Osteoblast (primary cell): ENCODE data around the gene XYLT2. TPM values are rescaled to one million over a fixed set of nuclear protein-coding genes. Genes with fewer than 3 reads are reported as not detected.

Source experiments
- DNase-seq: peaks from one replicate; pipeline ENCODE4 v3.0.0; 2011; ENCODE audit warnings: low spot score, mixed read lengths; ENCODE audit not compliant: insufficient read length; ENCODE audit errors: missing footprints
- H2AFZ ChIP-seq: 2 replicates; pipeline ENCODE4 v1.6.0; 2011; ENCODE audit warnings: mild to moderate bottlenecking, low read length
- H3K27ac ChIP-seq: 2 replicates; pipeline ENCODE4 v1.5.1; 2011; ENCODE audit warnings: mild to moderate bottlenecking, low read depth, low read length, moderate library complexity
- H3K27me3 ChIP-seq: 2 replicates; pipeline ENCODE4 v1.6.0; 2012; ENCODE audit warnings: mild to moderate bottlenecking, control low read depth, inconsistent platforms, low read length, moderate library complexity; ENCODE audit not compliant: insufficient read depth
- H3K36me3 ChIP-seq: 2 replicates; pipeline ENCODE4 v1.5.1; 2011; ENCODE audit warnings: mild to moderate bottlenecking, low read length, control low read depth, moderate library complexity; ENCODE audit not compliant: insufficient read depth
- H3K4me1 ChIP-seq: 2 replicates; pipeline ENCODE4 v1.5.1; 2011; ENCODE audit warnings: mild to moderate bottlenecking, low read length, control low read depth, moderate library complexity; ENCODE audit not compliant: insufficient read depth
- H3K4me2 ChIP-seq: 2 replicates; pipeline ENCODE4 v1.6.0; 2011; ENCODE audit warnings: mild to moderate bottlenecking, low read length; ENCODE audit not compliant: insufficient read depth
- H3K4me3 ChIP-seq: fragments of 200-600 bp; sonication (generic); 3 replicates; pipeline ENCODE4 v1.5.1; 2012; ENCODE audit warnings: mild to moderate bottlenecking, low read length, inconsistent platforms; ENCODE audit not compliant: insufficient read depth
- H3K79me2 ChIP-seq: 2 replicates; pipeline ENCODE4 v1.6.0; 2012; ENCODE audit warnings: mild to moderate bottlenecking, low read length, control low read depth, inconsistent platforms; ENCODE audit not compliant: insufficient read depth
- H3K9me3 ChIP-seq: 2 replicates; pipeline ENCODE4 v1.5.1; 2011; ENCODE audit warnings: low read depth, low read length, control low read depth
- H4K20me1 ChIP-seq: 2 replicates; pipeline ENCODE4 v1.6.0; 2012; ENCODE audit warnings: mild to moderate bottlenecking, low read length, control low read depth; ENCODE audit not compliant: insufficient read depth
- total RNA-seq: library from RNA; depleted of rRNA; stranded (reverse); fragments of >200 nt; gene quantifications from 2 replicates; pipeline ENCODE4 v1.2.3, GENCODE V29; 2012
- TF ChIP-seq, protein P1 (sequence below): IDR thresholded peaks from 2 replicates; pipeline ENCODE4 v1.5.1; 2011; ENCODE audit warnings: mild to moderate bottlenecking, low read depth, low read length, moderate library complexity; ENCODE audit errors: extremely low read depth

Gene XYLT2
- total RNA-seq, 1 donor, result 40.5 TPM

DNA sequence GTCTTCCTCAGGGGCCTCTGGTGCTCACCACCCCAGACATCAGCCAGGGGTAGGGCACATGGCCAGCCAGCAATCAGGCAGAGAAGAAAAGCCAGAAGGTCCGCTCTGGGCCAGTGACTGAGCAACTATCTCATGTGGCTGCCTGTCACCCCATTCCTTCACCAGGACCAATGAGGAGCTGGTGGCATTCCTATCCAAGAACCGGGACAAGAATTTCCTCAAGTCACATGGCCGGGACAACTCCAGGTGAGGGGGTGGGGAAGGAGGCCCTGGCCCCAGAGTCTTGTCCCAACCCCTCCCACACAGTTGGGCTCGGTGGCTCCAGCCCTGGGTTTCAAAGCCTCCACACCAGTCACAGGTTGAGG lies 9.4 kb downstream of the XYLT2 start:
- no peak overlapping the region for H3K4me2 ChIP-seq
- H3K4me1 ChIP-seq, result no peaks in the 10 kb centered on the region
- peak; percentile 59 for DNase-seq
- H3K27me3 ChIP-seq, result no peaks in the 10 kb centered on the region
- no peak overlapping the region for H3K27ac ChIP-seq
- no peak overlapping the region for H2AFZ ChIP-seq
- no peak overlapping the region for H3K4me3 ChIP-seq
- peaks cover 31% of the 10 kb centered on the region for H3K79me2 ChIP-seq
- peaks cover 54% of the 10 kb centered on the region for H4K20me1 ChIP-seq
- H3K36me3 ChIP-seq, result peaks cover 73% of the 10 kb centered on the region
- H3K9me3 ChIP-seq, result no peaks in the 10 kb centered on the region
- TF ChIP-seq, protein P1, sequence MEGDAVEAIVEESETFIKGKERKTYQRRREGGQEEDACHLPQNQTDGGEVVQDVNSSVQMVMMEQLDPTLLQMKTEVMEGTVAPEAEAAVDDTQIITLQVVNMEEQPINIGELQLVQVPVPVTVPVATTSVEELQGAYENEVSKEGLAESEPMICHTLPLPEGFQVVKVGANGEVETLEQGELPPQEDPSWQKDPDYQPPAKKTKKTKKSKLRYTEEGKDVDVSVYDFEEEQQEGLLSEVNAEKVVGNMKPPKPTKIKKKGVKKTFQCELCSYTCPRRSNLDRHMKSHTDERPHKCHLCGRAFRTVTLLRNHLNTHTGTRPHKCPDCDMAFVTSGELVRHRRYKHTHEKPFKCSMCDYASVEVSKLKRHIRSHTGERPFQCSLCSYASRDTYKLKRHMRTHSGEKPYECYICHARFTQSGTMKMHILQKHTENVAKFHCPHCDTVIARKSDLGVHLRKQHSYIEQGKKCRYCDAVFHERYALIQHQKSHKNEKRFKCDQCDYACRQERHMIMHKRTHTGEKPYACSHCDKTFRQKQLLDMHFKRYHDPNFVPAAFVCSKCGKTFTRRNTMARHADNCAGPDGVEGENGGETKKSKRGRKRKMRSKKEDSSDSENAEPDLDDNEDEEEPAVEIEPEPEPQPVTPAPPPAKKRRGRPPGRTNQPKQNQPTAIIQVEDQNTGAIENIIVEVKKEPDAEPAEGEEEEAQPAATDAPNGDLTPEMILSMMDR, result no peak

DNA sequence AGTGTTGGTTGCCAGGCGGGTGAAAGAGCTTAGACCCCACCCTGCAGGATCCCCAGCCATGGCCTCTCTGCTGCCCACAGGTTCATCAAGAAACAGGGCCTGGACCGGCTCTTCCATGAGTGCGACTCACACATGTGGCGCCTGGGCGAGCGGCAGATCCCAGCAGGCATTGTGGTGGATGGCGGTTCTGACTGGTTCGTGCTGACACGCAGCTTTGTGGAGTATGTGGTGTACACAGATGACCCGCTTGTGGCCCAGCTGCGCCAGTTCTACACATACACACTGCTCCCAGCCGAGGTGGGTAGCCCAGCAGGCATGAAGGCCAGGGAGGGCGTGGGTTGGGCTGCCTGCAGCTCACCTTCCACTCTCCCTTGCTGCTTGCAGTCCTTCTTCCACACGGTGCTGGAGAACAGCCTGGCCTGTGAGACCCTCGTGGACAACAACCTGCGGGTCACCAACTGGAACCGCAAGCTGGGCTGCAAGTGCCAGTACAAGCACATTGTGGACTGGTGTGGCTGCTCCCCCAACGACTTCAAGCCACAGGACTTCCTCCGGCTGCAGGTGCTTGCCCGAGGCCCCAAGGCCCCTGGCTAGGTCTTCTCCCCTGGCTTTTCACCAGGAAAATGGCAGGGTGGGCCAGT lies 9.9 kb downstream of the XYLT2 start:
- Histone ChIP-seq H3K79me2 (peaks cover 26% of the 10 kb centered on the region), H2AFZ (no peak overlapping the region), H3K4me3 (no peak overlapping the region), H3K9me3 (no peaks in the 10 kb centered on the region), H3K36me3 (peaks cover 76% of the 10 kb centered on the region), H3K4me1 (no peaks in the 10 kb centered on the region), H3K27ac (no peak overlapping the region), H4K20me1 (peaks cover 50% of the 10 kb centered on the region), H3K27me3 (no peaks in the 10 kb centered on the region), H3K4me2 (no peak overlapping the region)
- TF ChIP-seq, protein P1, result no peak
- peak; percentile 68 for DNase-seq

- TF ChIP-seq, protein P1, result no peak
- H3K27ac ChIP-seq, result no peak overlapping the region
- H3K36me3 ChIP-seq, result peaks cover 80% of the 10 kb centered on the region
- no peak overlapping the region for H2AFZ ChIP-seq
- peaks cover 47% of the 10 kb centered on the region for H4K20me1 ChIP-seq
- no peaks in the 10 kb centered on the region for H3K27me3 ChIP-seq
- H3K4me2 ChIP-seq, result no peak overlapping the region
- H3K4me1 ChIP-seq, result no peaks in the 10 kb centered on the region
- no peak overlapping the region for H3K4me3 ChIP-seq
- peak; percentile 60 for DNase-seq
- H3K9me3 ChIP-seq, result no peaks in the 10 kb centered on the region
- H3K79me2 ChIP-seq, result peaks cover 22% of the 10 kb centered on the region
These were observed 10.5 kb downstream of the XYLT2 start for GRCh38 chr17:50356418-50356817.

- peak; percentile 77 for DNase-seq
- Histone ChIP-seq H2AFZ (no peak overlapping the region), H4K20me1 (peaks cover 42% of the 10 kb centered on the region), H3K79me2 (peaks cover 16% of the 10 kb centered on the region), H3K36me3 (peaks cover 80% of the 10 kb centered on the region), H3K4me3 (no peak overlapping the region), H3K27me3 (no peaks in the 10 kb centered on the region), H3K27ac (no peak overlapping the region), H3K4me1 (no peaks in the 10 kb centered on the region), H3K4me2 (no peak overlapping the region), H3K9me3 (no peaks in the 10 kb centered on the region)
- TF ChIP-seq, protein P1, result no peak
These were observed 11.1 kb downstream of the XYLT2 start for GRCh38 chr17:50356892-50357510.
